HG02798 (cell line): ENCODE results near the gene PHF5A.

ENCODE experiments used
- ATAC-seq: cut with Tn5 transposase; IDR thresholded peaks from one replicate; pipeline ENCODE4 v1.9.1; 2021; ENCODE audit warnings: mild to moderate bottlenecking; ENCODE audit not compliant: unreplicated experiment, poor library complexity

The PHF5A gene

GRCh38 chr22:41418717-41419116, 49.8 kb downstream of the PHF5A start:
- ATAC-seq = no peak

- no peak for ATAC-seq
Observed at GRCh38 chr22:41417622-41418390, 50.7 kb downstream of the PHF5A start.

- ATAC-seq = no peak
Observed at GRCh38 chr22:41415554-41415953, 52.9 kb downstream of the PHF5A start.

- ATAC-seq = no peak
Observed at GRCh38 chr22:41411021-41411851, 57.3 kb downstream of the PHF5A start.

GRCh38 chr22:41410311-41410751, 58.2 kb downstream of the PHF5A start:
- ATAC-seq = no peak
